Right lobe of liver (tissue), 6 donors: Measurements from ENCODE around the gene MAP2. TPM values are rescaled to one million over a fixed set of nuclear protein-coding genes. Genes with fewer than 3 reads are reported as not detected.

ENCODE experiments used
- ATAC-seq, 4 donors: fragments of 200-7000 bp; cut with Tn5 transposase; one replicate each; pipeline ENCODE4 v1.9.1; 2020; ENCODE audit warnings: mild to moderate bottlenecking in 4 of 4, moderate library complexity in 4 of 4
- DNase-seq, 3 donors: peaks; one replicate each; pipeline ENCODE4 v3.0.0-alpha.2; 2020
- H3K27ac ChIP-seq, 3 donors: fragments of 200-600 bp; one replicate each; pipeline ENCODE4 v1.8.0; 2022
- H3K27me3 ChIP-seq, 2 donors: fragments of 200-600 bp; one replicate each; pipeline ENCODE4 v1.8.0; 2022
- H3K36me3 ChIP-seq, 4 donors: fragments of 200-600 bp; sonication (generic) in 1 of 4; one replicate each; pipeline versions ENCODE4 v1.5.1 to v1.8.0; 2017 to 2022; ENCODE audit warnings: control low read depth in 1 of 4
- H3K4me1 ChIP-seq, 4 donors: fragments of 200-600 bp; sonication (generic) in 1 of 4; one replicate each; pipeline versions ENCODE4 v1.5.1 to v1.8.0; 2017 to 2022; ENCODE audit warnings: control low read depth in 1 of 4
- H3K4me3 ChIP-seq, 3 donors: fragments of 200-600 bp; one replicate each; pipeline ENCODE4 v1.8.0; 2022
- H3K9me3 ChIP-seq, 4 donors: fragments of 200-600 bp; sonication (generic) in 1 of 4; one replicate each; pipeline versions ENCODE4 v1.5.1 to v1.8.0; 2017 to 2022; ENCODE audit warnings: control low read depth in 1 of 4
- CTCF ChIP-seq, 4 donors: fragments of 200-600 bp in 3 of 4; fragments of 450-650 bp in 1 of 4; IDR thresholded peaks; one replicate each; pipeline versions ENCODE4 v1.5.1 to v1.8.0; 2016 to 2022; ENCODE audit warnings: antibody characterized with exemption in 4 of 4, mild to moderate bottlenecking in 2 of 4
- POLR2A ChIP-seq: fragments of 450-650 bp; IDR thresholded peaks from one replicate; pipeline ENCODE4 v1.6.1; 2017; ENCODE audit warnings: antibody characterized with exemption, mild to moderate bottlenecking
- WGBS: methylation state at CpG from one replicate; pipeline ENCODE4 v1.1.6; 2018; ENCODE audit warnings: low coverage, low lambda C conversion rate; ENCODE audit not compliant: insufficient coverage; ENCODE audit errors: missing lambda C conversion rate; 5-methylcytosine and 5-hydroxymethylcytosine counted together
- intact Hi-C, 2 donors: fragments of 100-400 bp; cut with DNase I; formaldehyde crosslinking; loops; one replicate each; pipeline versions ENCODE4 v1.11.2 to v1.14.1; 2022
- total RNA-seq, 6 experiments: library from RNA; depleted of rRNA in 2 of 6; stranded (reverse); fragments of >200 nt in 2 of 6; fragmentation: NEBNext Ultra II Directional in 3 of 6; extraction: Animal tissue kit (Norgen Biotek cat#: 25700) in 3 of 6; gene quantifications; one replicate each; pipeline versions ENCODE4 v1.1.0 to v1.2.4, GENCODE V29; 2016 to 2023
- donor health status: DM: no; HTN: yes; CAD: no.
- donor health status: DM: no; HTN: no; CAD: no.
- donor health status: DM: no; HTN: no; CAD: no.
- donor health status: DM: no; HTN: yes; CAD: no.
- donor health status: DM: no; HTN: yes; CAD: no.

MAP2 gene
- total RNA-seq, 6 experiments from 2014 or later: 2.0 to 11.4 (median 3.6) TPM

- H3K9me3 ChIP-seq: no peaks in the 10 kb centered on the region
- H3K4me1 ChIP-seq: no peaks in the 10 kb centered on the region
- no peak for DNase-seq
- intact Hi-C loops: no loop called here
- no peaks in the 10 kb centered on the region for H3K27me3 ChIP-seq
- H3K36me3 ChIP-seq: no peaks in the 10 kb centered on the region
- no peak overlapping the region for H3K27ac ChIP-seq
- WGBS: 68% methylated on average over 7 of the region's 7 CpGs
- H3K4me3 ChIP-seq: no peak overlapping the region
- no peak for TF ChIP-seq CTCF (IDR thresholded peaks at IDR 0.05)
- no peak for TF ChIP-seq POLR2A
- no peak for ATAC-seq
Measured at GRCh38 chr2:209565896-209566582, 142.2 kb downstream of the MAP2 start.

- TF ChIP-seq POLR2A (no peak), CTCF (IDR thresholded peaks at IDR 0.05) (no peak)
- intact Hi-C loops: no loop called here
- no peak for ATAC-seq
- H3K36me3 ChIP-seq: no peaks in the 10 kb centered on the region
- WGBS: 68% methylated on average over 1 of the region's 1 CpG
- H3K27me3 ChIP-seq: no peaks in the 10 kb centered on the region
- no peak overlapping the region for H3K4me3 ChIP-seq
- no peak for DNase-seq
- no peak overlapping the region for H3K27ac ChIP-seq
- H3K4me1 ChIP-seq: no peaks in the 10 kb centered on the region
- H3K9me3 ChIP-seq: no peaks in the 10 kb centered on the region
Measured at GRCh38 chr2:209570194-209570593, 146.3 kb downstream of the MAP2 start.

GRCh38 chr2:209574515-209574914 lies 150.7 kb downstream of the MAP2 start:
- no peak for DNase-seq
- Histone ChIP-seq H3K9me3 (no peaks in the 10 kb centered on the region), H3K4me3 (no peak overlapping the region), H3K36me3 (no peaks in the 10 kb centered on the region), H3K27ac (no peak overlapping the region), H3K4me1 (no peaks in the 10 kb centered on the region), H3K27me3 (no peaks in the 10 kb centered on the region)
- ATAC-seq: no peak
- no peak for TF ChIP-seq CTCF (IDR thresholded peaks at IDR 0.05)
- TF ChIP-seq POLR2A: no peak
- intact Hi-C loops: no loop called here
- WGBS: 93% methylated on average over 2 of the region's 2 CpGs

GRCh38 chr2:209577376-209578357 lies 153.8 kb downstream of the MAP2 start:
- no peak for DNase-seq
- Histone ChIP-seq H3K36me3 (no peaks in the 10 kb centered on the region), H3K4me3 (no peak overlapping the region), H3K27ac (no peak overlapping the region), H3K4me1 (no peaks in the 10 kb centered on the region), H3K27me3 (no peaks in the 10 kb centered on the region), H3K9me3 (no peaks in the 10 kb centered on the region)
- intact Hi-C loops: no loop called here
- TF ChIP-seq POLR2A (no peak), CTCF (IDR thresholded peaks at IDR 0.05) (peak; percentile 29 to 49 (median 40))
- no peak for ATAC-seq
- 38% methylated on average over 3 of the region's 4 CpGs for WGBS
